Stimulated activated memory B cell treated with anti-CD40 and anti-IgM and Interleukin-4, amounts not matched to agents 10 μg/mL and 1 μg/mL and 100 μg/mL, for 72 hours (primary cell): ENCODE measurements around the gene TRAP1.

Source experiments
- ATAC-seq: fragments of 150-1000 bp; cut with Tn5 transposase; 2 replicates; pipeline ENCODE4 v1.10.0; 2021
- H3K27ac Mint-ChIP-seq: one replicate; pipeline ENCODE4 v1.8.0; 2022; ENCODE audit warnings: mild to moderate bottlenecking, mixed read lengths
- H3K27me3 Mint-ChIP-seq: one replicate; pipeline ENCODE4 v1.8.0; 2022; ENCODE audit warnings: mixed read lengths
- H3K36me3 Mint-ChIP-seq: one replicate; pipeline ENCODE4 v1.8.0; 2022; ENCODE audit warnings: mixed read lengths
- H3K4me1 Mint-ChIP-seq: one replicate; pipeline ENCODE4 v1.8.0; 2022; ENCODE audit warnings: mixed read lengths
- H3K4me3 Mint-ChIP-seq: one replicate; pipeline ENCODE4 v1.8.0; 2022; ENCODE audit warnings: mild to moderate bottlenecking, moderate library complexity, mixed read lengths
- H3K9me3 Mint-ChIP-seq: one replicate; pipeline ENCODE4 v1.8.0; 2022; ENCODE audit warnings: mixed read lengths

The TRAP1 gene

GRCh38 chr16:3642397-3643094 is 74.8 kb downstream of the TRAP1 start:
- no peak overlapping the region for H3K27ac Mint-ChIP-seq
- ATAC-seq: no peak
- H3K4me3 Mint-ChIP-seq: no peak overlapping the region
- no peaks in the 10 kb centered on the region for H3K9me3 Mint-ChIP-seq
- H3K36me3 Mint-ChIP-seq: peaks cover 12% of the 10 kb centered on the region
- peaks cover 27% of the 10 kb centered on the region for H3K4me1 Mint-ChIP-seq
- H3K27me3 Mint-ChIP-seq: no peaks in the 10 kb centered on the region

GRCh38 chr16:3641801-3642396 is 75.4 kb downstream of the TRAP1 start:
- Mint-ChIP-seq H3K36me3 (peaks cover 12% of the 10 kb centered on the region), H3K4me1 (peaks cover 34% of the 10 kb centered on the region), H3K27ac (no peak overlapping the region), H3K9me3 (no peaks in the 10 kb centered on the region), H3K27me3 (no peaks in the 10 kb centered on the region), H3K4me3 (no peak overlapping the region)
- no peak for ATAC-seq

- H3K27me3 Mint-ChIP-seq: no peaks in the 10 kb centered on the region
- H3K9me3 Mint-ChIP-seq: no peaks in the 10 kb centered on the region
- H3K4me3 Mint-ChIP-seq: no peak overlapping the region
- ATAC-seq: no peak
- H3K36me3 Mint-ChIP-seq: peaks cover 12% of the 10 kb centered on the region
- H3K4me1 Mint-ChIP-seq: peaks cover 40% of the 10 kb centered on the region
- H3K27ac Mint-ChIP-seq: peak overlapping the region; percentile 35
Observed at GRCh38 chr16:3640632-3641501, 76.5 kb downstream of the TRAP1 start.

- Mint-ChIP-seq H3K27me3 (no peaks in the 10 kb centered on the region), H3K36me3 (peaks cover 12% of the 10 kb centered on the region), H3K4me3 (no peak overlapping the region), H3K9me3 (no peaks in the 10 kb centered on the region), H3K27ac (peak overlapping the region; percentile 35), H3K4me1 (peaks cover 42% of the 10 kb centered on the region)
- no peak for ATAC-seq
Observed at GRCh38 chr16:3640207-3640606, 77.1 kb downstream of the TRAP1 start.

- H3K27ac Mint-ChIP-seq: no peak overlapping the region
Observed at GRCh38 chr16:3638916-3639644, 78.2 kb downstream of the TRAP1 start.

GRCh38 chr16:3637371-3637923 is 79.9 kb downstream of the TRAP1 start:
- Mint-ChIP-seq H3K9me3 (no peaks in the 10 kb centered on the region), H3K27me3 (no peaks in the 10 kb centered on the region), H3K27ac (peak overlapping the region; percentile 78), H3K4me1 (peaks cover 42% of the 10 kb centered on the region), H3K36me3 (peaks cover 9% of the 10 kb centered on the region), H3K4me3 (no peak overlapping the region)
- ATAC-seq: peak; percentile 57

More at GRCh38 chr16:3638916-3639644, 78.2 kb downstream of the TRAP1 start:
- Mint-ChIP-seq H3K27me3 (no peaks in the 10 kb centered on the region), H3K4me1 (peaks cover 42% of the 10 kb centered on the region), H3K36me3 (peaks cover 12% of the 10 kb centered on the region), H3K9me3 (no peaks in the 10 kb centered on the region), H3K4me3 (no peak overlapping the region)
- ATAC-seq: no peak

GRCh38 chr16:3625911-3626732 is 91.2 kb downstream of the TRAP1 start:
- ATAC-seq: peak; percentile 84
- peaks cover 47% of the 10 kb centered on the region for H3K4me1 Mint-ChIP-seq

GRCh38 chr16:3625331-3625730 is 92.0 kb downstream of the TRAP1 start:
- Mint-ChIP-seq H3K36me3 (peaks cover 5% of the 10 kb centered on the region), H3K4me1 (peaks cover 48% of the 10 kb centered on the region), H3K9me3 (no peaks in the 10 kb centered on the region), H3K27me3 (no peaks in the 10 kb centered on the region), H3K4me3 (no peak overlapping the region), H3K27ac (peak overlapping the region; percentile 67)
- ATAC-seq: no peak

More at GRCh38 chr16:3625911-3626732, 91.2 kb downstream of the TRAP1 start:
- Mint-ChIP-seq H3K9me3 (no peaks in the 10 kb centered on the region), H3K27ac (peak overlapping the region; percentile 67), H3K27me3 (no peaks in the 10 kb centered on the region), H3K4me3 (no peak overlapping the region), H3K36me3 (peaks cover 3% of the 10 kb centered on the region)

GRCh38 chr16:3623642-3624041 is 93.7 kb downstream of the TRAP1 start:
- peak overlapping the region; percentile 36 for H3K27ac Mint-ChIP-seq
- H3K9me3 Mint-ChIP-seq: no peaks in the 10 kb centered on the region
- no peaks in the 10 kb centered on the region for H3K27me3 Mint-ChIP-seq
- ATAC-seq: peak; percentile 29
- H3K4me3 Mint-ChIP-seq: peak overlapping the region; percentile 24
- H3K36me3 Mint-ChIP-seq: peaks cover 5% of the 10 kb centered on the region
- H3K4me1 Mint-ChIP-seq: peaks cover 53% of the 10 kb centered on the region

- H3K27me3 Mint-ChIP-seq: no peaks in the 10 kb centered on the region
- no peaks in the 10 kb centered on the region for H3K9me3 Mint-ChIP-seq
- H3K4me3 Mint-ChIP-seq: no peak overlapping the region
- peaks cover 47% of the 10 kb centered on the region for H3K4me1 Mint-ChIP-seq
- ATAC-seq: no peak
- peak overlapping the region; percentile 17 for H3K27ac Mint-ChIP-seq
- H3K36me3 Mint-ChIP-seq: peaks cover 13% of the 10 kb centered on the region
Observed at GRCh38 chr16:3618769-3619141, 98.6 kb downstream of the TRAP1 start.

GRCh38 chr16:3612510-3613466 is 104.5 kb downstream of the TRAP1 start:
- Mint-ChIP-seq H3K4me1 (peaks cover 45% of the 10 kb centered on the region), H3K27me3 (no peaks in the 10 kb centered on the region), H3K36me3 (peaks cover 14% of the 10 kb centered on the region), H3K9me3 (no peaks in the 10 kb centered on the region), H3K4me3 (peak overlapping the region; percentile 91), H3K27ac (peak overlapping the region; percentile 87)
- no peak for ATAC-seq

- ATAC-seq: peak; percentile 97
- Mint-ChIP-seq H3K4me1 (peaks cover 59% of the 10 kb centered on the region), H3K27me3 (no peaks in the 10 kb centered on the region), H3K36me3 (peaks cover 16% of the 10 kb centered on the region), H3K9me3 (no peaks in the 10 kb centered on the region), H3K27ac (peak within 1 kb of the TSS; percentile 87), H3K4me3 (peak within 1 kb of the TSS; percentile 91)
Observed at GRCh38 chr16:3611146-3611975, 106.0 kb downstream of the TRAP1 start, which contains the start of gene SLX4. TSS of gene SLX4 (minus strand) at chr16:3611606. CDS start at chr16:3608964, 2,642 bp downstream.
